ENCODE measurements around the gene SARDH. TPM values are rescaled to one million over a fixed set of nuclear protein-coding genes. Genes with fewer than 3 reads are reported as not detected.

Gene SARDH
- total RNA-seq, 1 donor from 2014 or later: 0.56 TPM

DNA sequence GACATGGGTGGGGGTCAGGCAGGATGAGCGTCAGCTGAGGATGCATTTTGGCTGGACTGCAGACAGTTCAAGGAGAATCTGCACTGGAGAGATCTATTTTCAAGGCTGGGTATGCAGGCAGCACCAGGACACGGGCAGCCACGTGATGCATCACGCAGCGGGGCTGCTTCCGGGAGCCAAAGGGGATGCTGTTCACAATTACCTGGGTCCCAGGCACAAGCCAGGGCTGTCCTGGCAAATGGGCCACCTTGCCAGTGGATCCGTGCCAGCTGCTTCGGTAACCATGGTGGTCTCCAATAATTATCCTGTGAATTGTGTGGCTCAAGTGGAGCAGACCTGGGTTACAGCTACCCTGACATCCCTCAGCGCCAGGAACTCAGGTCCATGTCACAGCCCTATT, 84.5 kb downstream of the SARDH start:
- H3K4me1 Mint-ChIP-seq (ENCODE audit: unreplicated experiment): peaks cover 10% of the 10 kb centered on the region
- H3K36me3 Mint-ChIP-seq (ENCODE audit: unreplicated experiment): no peaks in the 10 kb centered on the region
- TF ChIP-seq, protein P1, sequence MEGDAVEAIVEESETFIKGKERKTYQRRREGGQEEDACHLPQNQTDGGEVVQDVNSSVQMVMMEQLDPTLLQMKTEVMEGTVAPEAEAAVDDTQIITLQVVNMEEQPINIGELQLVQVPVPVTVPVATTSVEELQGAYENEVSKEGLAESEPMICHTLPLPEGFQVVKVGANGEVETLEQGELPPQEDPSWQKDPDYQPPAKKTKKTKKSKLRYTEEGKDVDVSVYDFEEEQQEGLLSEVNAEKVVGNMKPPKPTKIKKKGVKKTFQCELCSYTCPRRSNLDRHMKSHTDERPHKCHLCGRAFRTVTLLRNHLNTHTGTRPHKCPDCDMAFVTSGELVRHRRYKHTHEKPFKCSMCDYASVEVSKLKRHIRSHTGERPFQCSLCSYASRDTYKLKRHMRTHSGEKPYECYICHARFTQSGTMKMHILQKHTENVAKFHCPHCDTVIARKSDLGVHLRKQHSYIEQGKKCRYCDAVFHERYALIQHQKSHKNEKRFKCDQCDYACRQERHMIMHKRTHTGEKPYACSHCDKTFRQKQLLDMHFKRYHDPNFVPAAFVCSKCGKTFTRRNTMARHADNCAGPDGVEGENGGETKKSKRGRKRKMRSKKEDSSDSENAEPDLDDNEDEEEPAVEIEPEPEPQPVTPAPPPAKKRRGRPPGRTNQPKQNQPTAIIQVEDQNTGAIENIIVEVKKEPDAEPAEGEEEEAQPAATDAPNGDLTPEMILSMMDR (IDR thresholded peaks at IDR 0.05): no peak
- no peaks in the 10 kb centered on the region for H3K9me3 Mint-ChIP-seq (ENCODE audit: unreplicated experiment)
- H3K4me3 Mint-ChIP-seq (ENCODE audit: unreplicated experiment): no peak overlapping the region
- peaks cover 45% of the 10 kb centered on the region for H3K27me3 Mint-ChIP-seq (ENCODE audit: unreplicated experiment)
- no peak for DNase-seq (ENCODE audit: extremely low spot score, unreplicated experiment)
- no peak overlapping the region for H3K27ac Mint-ChIP-seq (ENCODE audit: unreplicated experiment)

GRCh38 chr9:133650026-133650425, 88.1 kb downstream of the SARDH start:
- no peak for DNase-seq (ENCODE audit: extremely low spot score, unreplicated experiment)
- TF ChIP-seq, protein P1 (IDR thresholded peaks at IDR 0.05): no peak
- H3K27me3 Mint-ChIP-seq (ENCODE audit: unreplicated experiment): peaks cover 50% of the 10 kb centered on the region
- H3K4me1 Mint-ChIP-seq (ENCODE audit: unreplicated experiment): no peaks in the 10 kb centered on the region
- no peaks in the 10 kb centered on the region for H3K36me3 Mint-ChIP-seq (ENCODE audit: unreplicated experiment)
- no peaks in the 10 kb centered on the region for H3K9me3 Mint-ChIP-seq (ENCODE audit: unreplicated experiment)
- H3K27ac Mint-ChIP-seq (ENCODE audit: unreplicated experiment): no peak overlapping the region
- H3K4me3 Mint-ChIP-seq (ENCODE audit: unreplicated experiment): no peak overlapping the region

- peaks cover 57% of the 10 kb centered on the region for H3K27me3 Mint-ChIP-seq (ENCODE audit: unreplicated experiment)
- H3K9me3 Mint-ChIP-seq (ENCODE audit: unreplicated experiment): no peaks in the 10 kb centered on the region
- H3K4me1 Mint-ChIP-seq (ENCODE audit: unreplicated experiment): no peaks in the 10 kb centered on the region
- no peaks in the 10 kb centered on the region for H3K36me3 Mint-ChIP-seq (ENCODE audit: unreplicated experiment)
- no peak for DNase-seq (ENCODE audit: extremely low spot score, unreplicated experiment)
- no peak overlapping the region for H3K4me3 Mint-ChIP-seq (ENCODE audit: unreplicated experiment)
- H3K27ac Mint-ChIP-seq (ENCODE audit: unreplicated experiment): no peak overlapping the region
- TF ChIP-seq, protein P1 (IDR thresholded peaks at IDR 0.05): no peak
Measured at GRCh38 chr9:133649194-133649593, 89.0 kb downstream of the SARDH start.

GRCh38 chr9:133647765-133648469, 90.2 kb downstream of the SARDH start:
- H3K9me3 Mint-ChIP-seq (ENCODE audit: unreplicated experiment): no peaks in the 10 kb centered on the region
- no peaks in the 10 kb centered on the region for H3K4me1 Mint-ChIP-seq (ENCODE audit: unreplicated experiment)
- TF ChIP-seq, protein P1 (IDR thresholded peaks at IDR 0.05): no peak
- no peak for DNase-seq (ENCODE audit: extremely low spot score, unreplicated experiment)
- H3K27me3 Mint-ChIP-seq (ENCODE audit: unreplicated experiment): peaks cover 53% of the 10 kb centered on the region
- no peak overlapping the region for H3K27ac Mint-ChIP-seq (ENCODE audit: unreplicated experiment)
- no peak overlapping the region for H3K4me3 Mint-ChIP-seq (ENCODE audit: unreplicated experiment)
- H3K36me3 Mint-ChIP-seq (ENCODE audit: unreplicated experiment): no peaks in the 10 kb centered on the region

- TF ChIP-seq, protein P1 (IDR thresholded peaks at IDR 0.05): no peak
- Mint-ChIP-seq H3K4me1 (ENCODE audit: unreplicated experiment) (no peaks in the 10 kb centered on the region), H3K4me3 (ENCODE audit: unreplicated experiment) (no peak overlapping the region), H3K9me3 (ENCODE audit: unreplicated experiment) (no peaks in the 10 kb centered on the region), H3K36me3 (ENCODE audit: unreplicated experiment) (no peaks in the 10 kb centered on the region), H3K27me3 (ENCODE audit: unreplicated experiment) (peaks cover 52% of the 10 kb centered on the region), H3K27ac (ENCODE audit: unreplicated experiment) (no peak overlapping the region)
- no peak for DNase-seq (ENCODE audit: extremely low spot score, unreplicated experiment)
Measured at GRCh38 chr9:133647148-133647547, 91.0 kb downstream of the SARDH start.
